Measurements from ENCODE around the gene SEPHS2. TPM values are rescaled to one million over a fixed set of nuclear protein-coding genes. Genes with fewer than 3 reads are reported as not detected.

SEPHS2 gene, protein sequence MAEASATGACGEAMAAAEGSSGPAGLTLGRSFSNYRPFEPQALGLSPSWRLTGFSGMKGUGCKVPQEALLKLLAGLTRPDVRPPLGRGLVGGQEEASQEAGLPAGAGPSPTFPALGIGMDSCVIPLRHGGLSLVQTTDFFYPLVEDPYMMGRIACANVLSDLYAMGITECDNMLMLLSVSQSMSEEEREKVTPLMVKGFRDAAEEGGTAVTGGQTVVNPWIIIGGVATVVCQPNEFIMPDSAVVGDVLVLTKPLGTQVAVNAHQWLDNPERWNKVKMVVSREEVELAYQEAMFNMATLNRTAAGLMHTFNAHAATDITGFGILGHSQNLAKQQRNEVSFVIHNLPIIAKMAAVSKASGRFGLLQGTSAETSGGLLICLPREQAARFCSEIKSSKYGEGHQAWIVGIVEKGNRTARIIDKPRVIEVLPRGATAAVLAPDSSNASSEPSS
- 47.5 to 50.9 TPM (median 48.1 TPM) in 5 replicates for total RNA-seq (2022; extraction: Qiagen RNA extraction; ENCODE audit: low read depth)

DNA sequence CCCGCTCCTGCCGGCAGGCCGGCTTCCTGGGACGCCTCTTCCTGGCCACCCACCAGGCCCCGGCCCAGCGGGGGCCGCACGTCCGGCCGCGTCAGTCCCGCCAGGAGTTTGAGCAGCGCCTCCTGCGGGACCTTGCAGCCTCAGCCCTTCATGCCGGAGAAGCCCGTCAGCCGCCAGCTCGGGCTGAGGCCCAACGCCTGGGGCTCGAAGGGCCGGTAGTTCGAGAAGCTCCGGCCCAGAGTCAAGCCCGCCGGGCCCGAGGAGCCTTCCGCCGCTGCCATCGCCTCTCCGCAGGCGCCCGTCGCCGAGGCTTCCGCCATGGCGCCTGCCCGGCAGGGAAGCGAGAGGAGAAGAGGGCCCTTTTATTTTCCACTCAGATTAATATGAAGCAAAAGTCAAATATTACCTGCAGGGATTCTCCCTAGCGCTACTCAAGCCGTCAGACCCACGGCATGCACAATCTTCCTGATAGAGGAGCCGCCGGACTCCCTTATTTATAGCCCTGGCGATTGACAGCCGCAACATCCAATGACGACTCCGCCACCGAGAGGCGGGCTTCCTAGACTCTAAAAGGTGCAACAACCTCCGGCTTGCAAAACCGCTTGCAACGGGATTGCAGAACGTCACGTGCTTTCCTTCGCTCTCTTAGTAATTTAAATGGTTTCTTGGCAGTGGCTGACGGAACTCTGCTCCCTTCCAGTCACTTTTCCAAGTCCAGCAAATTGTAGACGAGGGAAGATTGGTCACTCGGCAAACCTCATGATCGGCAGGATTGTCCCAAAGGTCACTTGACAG, at the start of gene SEPHS2:
TSS of gene SEPHS2 (minus strand) at position 467 of the 795 bp plus-strand sequence. CDS start at position 320, 147 bp downstream.

DNA sequence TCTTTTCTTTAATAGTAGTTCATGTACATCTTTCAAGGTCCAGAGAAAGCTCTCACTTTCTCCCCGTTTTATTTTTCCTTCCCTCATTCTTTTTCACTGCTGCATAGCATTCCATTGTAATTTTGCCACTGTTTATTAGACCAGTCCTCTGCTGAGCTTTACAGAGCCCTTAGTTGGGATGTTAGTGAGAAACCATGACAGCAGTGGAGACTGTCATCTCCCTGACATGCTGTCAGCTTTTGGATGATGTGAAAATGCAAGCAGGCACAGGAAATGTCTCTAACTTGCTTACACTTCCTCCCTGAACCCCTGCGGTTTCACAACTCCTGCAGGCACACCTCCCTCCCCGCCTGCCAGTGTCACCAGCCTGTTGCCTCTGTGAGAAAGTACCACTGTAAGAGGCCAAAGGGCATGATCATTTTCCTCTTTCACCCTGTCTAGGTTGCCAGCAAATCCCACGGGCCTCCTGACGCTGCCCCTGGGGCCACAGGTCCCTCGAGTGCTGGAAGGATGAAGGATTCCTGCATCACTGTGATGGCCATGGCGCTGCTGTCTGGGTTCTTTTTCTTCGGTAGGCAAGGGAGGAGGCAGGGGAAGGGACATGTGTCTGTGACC, 26.8 kb upstream of the SEPHS2 start, which contains the start of gene ITGAL:
TSS of gene ITGAL (plus strand) at position 415 of the 615 bp plus-strand sequence. CDS start at position 511, 96 bp downstream.

DNA sequence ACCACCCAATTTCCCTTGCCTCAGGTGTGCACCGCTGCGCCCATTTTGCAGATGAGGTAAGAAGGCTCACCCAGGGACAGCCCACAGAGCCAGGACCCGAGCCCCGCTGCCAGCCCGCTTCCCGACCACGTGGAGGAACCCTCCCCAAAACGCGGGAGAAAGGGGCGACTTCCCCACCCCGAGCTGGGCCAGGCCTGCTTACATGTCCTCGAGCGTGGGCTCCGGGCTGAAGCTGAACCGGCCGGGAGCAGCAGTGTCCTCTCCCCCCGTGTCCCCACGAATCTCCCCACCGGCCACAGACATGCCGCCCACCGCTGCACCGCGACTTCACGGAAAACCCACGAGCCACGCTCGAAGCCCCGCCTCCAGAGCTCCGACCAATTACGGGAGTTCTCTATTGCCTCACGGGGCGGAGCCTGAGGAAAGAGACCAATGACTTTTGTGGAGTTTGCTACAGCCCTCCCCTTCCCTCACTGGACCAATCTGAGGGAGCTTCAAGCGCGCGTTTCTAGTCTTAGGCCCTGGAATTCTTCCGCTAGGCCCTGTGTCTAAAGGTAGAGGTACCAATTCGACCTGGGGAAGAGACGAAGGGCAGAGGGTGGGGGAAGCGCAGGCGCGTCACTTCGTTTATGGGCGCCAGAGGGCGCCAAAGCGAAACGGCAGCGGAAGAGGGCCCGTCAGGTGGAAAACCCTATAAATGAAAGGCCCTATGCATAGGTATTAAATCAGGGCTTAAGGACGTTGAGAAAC, 15.8 kb downstream of the SEPHS2 start, which contains the start of gene DCTPP1:
TSS of gene DCTPP1 (minus strand) at position 353 of the 750 bp plus-strand sequence. CDS start at position 303, 50 bp downstream.

DNA sequence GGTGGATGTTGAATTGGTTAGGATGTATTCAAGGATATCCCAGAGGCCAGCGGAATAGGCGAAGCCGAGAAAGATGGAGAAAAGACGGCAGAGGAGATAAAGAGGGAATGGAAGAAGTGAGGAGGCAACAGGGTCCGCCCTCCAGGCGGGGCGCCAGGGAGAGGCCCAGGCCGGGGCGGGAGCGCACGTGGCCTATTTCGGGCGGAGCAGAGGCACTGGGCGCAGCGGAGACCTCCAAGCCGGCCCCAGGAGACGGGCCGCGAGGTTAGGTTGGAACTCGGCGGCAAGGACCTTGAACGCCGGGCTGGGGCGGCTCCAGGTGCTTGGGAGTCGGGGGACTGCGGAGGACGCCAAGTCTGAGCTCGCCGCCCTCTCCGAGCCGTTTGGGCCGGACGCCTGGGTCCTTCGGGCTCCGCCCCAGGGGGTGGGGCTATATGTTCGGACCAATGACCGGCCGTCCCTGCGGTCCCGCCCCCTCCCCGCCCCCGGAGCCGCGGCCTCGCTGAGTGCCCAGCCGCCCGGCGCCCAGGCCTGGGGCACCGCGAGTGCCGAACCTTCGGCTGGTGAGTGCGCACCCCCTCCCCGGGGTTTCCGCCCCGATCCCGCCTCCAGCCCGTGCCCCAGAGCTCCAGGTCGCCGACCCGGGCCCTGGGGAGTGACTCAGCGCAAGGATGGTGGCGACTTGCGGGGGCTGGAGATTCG, 38.4 kb downstream of the SEPHS2 start, which contains the start of gene ZNF771:
TSS of gene ZNF771 (plus strand) at position 505 of the 702 bp plus-strand sequence. CDS start 448 bp downstream, outside the sequence.

DNA sequence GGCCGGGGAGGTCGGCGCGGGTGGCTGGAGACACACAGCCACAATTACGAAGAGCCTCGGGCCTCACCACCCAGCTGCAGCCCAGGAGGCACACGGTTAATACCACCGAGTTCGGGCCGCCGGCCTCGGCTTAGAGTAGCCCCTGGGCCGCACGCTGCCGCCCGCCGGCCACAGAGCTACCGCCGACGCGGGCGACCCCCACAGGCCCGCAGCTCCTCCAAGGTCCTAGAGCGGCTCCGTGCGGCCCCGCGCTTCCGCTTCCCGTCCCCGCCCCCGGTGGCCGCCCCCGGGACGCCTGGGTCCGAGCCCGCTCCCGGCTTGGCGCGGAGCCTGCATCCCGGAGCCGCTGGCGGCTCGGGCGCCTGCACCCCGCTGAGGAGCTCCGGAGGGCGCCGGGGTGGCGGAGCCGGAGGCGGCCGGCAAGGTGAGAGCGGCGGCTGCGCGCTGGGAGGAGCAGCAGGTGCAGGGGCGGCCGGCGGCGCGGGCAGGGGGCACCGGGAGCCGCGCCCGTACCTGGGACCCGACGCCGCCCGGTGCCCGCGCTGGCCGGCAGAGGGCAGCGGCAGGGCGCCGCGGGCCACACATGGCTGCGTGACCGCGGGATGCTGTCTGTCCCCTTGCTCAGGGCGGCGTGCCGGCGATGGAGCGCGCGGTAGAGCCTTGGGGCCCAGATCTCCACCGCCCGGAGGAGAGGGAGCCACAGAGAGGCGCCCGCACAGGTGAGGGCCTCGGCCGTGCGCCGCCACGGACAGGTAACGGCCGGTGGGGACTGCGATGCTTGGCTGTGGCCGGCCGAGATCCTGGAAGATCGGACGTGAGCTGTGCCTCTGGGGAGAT, 50.3 kb downstream of the SEPHS2 start, which contains the start of gene ZNF48:
TSS of gene ZNF48 (plus strand) at position 266 of the 837 bp plus-strand sequence. CDS start at position 641, 375 bp downstream.

Other genes starting within 250 kb of the SEPHS2 start
- gene SULT1A3, start 246.6 kb downstream of the SEPHS2 start, total RNA-seq (2022; extraction: Qiagen RNA extraction; ENCODE audit: low read depth): 4.1 to 12.4 TPM (median 7.9 TPM) in 5 replicates
- 0.62 to 3.6 TPM (median 2.0 TPM) in 5 replicates for gene NPIPB13, start 197.4 kb downstream of the SEPHS2 start, total RNA-seq (2022; extraction: Qiagen RNA extraction; ENCODE audit: low read depth)
- gene CD2BP2, start 90.6 kb downstream of the SEPHS2 start, total RNA-seq (2022; extraction: Qiagen RNA extraction; ENCODE audit: low read depth): 61.1 to 68.0 TPM (median 65.1 TPM) in 5 replicates
- gene TBC1D10B, start 75.4 kb downstream of the SEPHS2 start, total RNA-seq (2022; extraction: Qiagen RNA extraction; ENCODE audit: low read depth): 19.1 to 34.9 TPM (median 33.6 TPM) in 5 replicates
- gene MYL11, start 71.1 kb downstream of the SEPHS2 start, total RNA-seq (2022; extraction: Qiagen RNA extraction; ENCODE audit: low read depth): not detected in 5 replicates
- 1.9 to 2.3 TPM (median 2.2 TPM) in 5 replicates for gene SEPTIN1, start 63.3 kb downstream of the SEPHS2 start, total RNA-seq (2022; extraction: Qiagen RNA extraction; ENCODE audit: low read depth)
- 11.3 to 14.8 TPM (median 13.1 TPM) in 5 replicates for gene ZNF48, start 50.5 kb downstream of the SEPHS2 start, total RNA-seq (2022; extraction: Qiagen RNA extraction; ENCODE audit: low read depth)
- 2.9 to 6.7 TPM (median 6.1 TPM) in 5 replicates for gene ZNF771, start 38.3 kb downstream of the SEPHS2 start, total RNA-seq (2022; extraction: Qiagen RNA extraction; ENCODE audit: low read depth)
- gene DCTPP1, start 15.8 kb downstream of the SEPHS2 start, total RNA-seq (2022; extraction: Qiagen RNA extraction; ENCODE audit: low read depth): 85.1 to 139 TPM (median 127 TPM) in 5 replicates
- 0.15 to 0.32 TPM (median 0.20 TPM) in 3 of 5 replicates, not detected in the others for gene ITGAL, start 26.9 kb upstream of the SEPHS2 start, total RNA-seq (2022; extraction: Qiagen RNA extraction; ENCODE audit: low read depth)
- gene ZNF768, start 80.7 kb upstream of the SEPHS2 start, total RNA-seq (2022; extraction: Qiagen RNA extraction; ENCODE audit: low read depth): 30.8 to 51.6 TPM (median 48.5 TPM) in 5 replicates
- 2.7 to 4.7 TPM (median 4.1 TPM) in 5 replicates for gene ZNF747, start 89.0 kb upstream of the SEPHS2 start, total RNA-seq (2022; extraction: Qiagen RNA extraction; ENCODE audit: low read depth)
- 3.1 to 7.0 TPM (median 5.5 TPM) in 5 replicates for gene ZNF764, start 112.5 kb upstream of the SEPHS2 start, total RNA-seq (2022; extraction: Qiagen RNA extraction; ENCODE audit: low read depth)
- 6.1 to 12.0 TPM (median 7.0 TPM) in 5 replicates for gene ZNF688, start 125.8 kb upstream of the SEPHS2 start, total RNA-seq (2022; extraction: Qiagen RNA extraction; ENCODE audit: low read depth)
- gene ZNF785, start 139.8 kb upstream of the SEPHS2 start, total RNA-seq (2022; extraction: Qiagen RNA extraction; ENCODE audit: low read depth): not detected in 5 replicates
- 7.7 to 9.6 TPM (median 8.6 TPM) in 5 replicates for gene ZNF689, start 164.5 kb upstream of the SEPHS2 start, total RNA-seq (2022; extraction: Qiagen RNA extraction; ENCODE audit: low read depth)
- gene PRR14, start 205.1 kb upstream of the SEPHS2 start, total RNA-seq (2022; extraction: Qiagen RNA extraction; ENCODE audit: low read depth): 17.0 to 26.6 TPM (median 23.2 TPM) in 5 replicates
- gene FBRS, start 212.6 kb upstream of the SEPHS2 start, total RNA-seq (2022; extraction: Qiagen RNA extraction; ENCODE audit: low read depth): 24.6 to 46.9 TPM (median 43.3 TPM) in 5 replicates

Data from A549 treated with ZK216348 at 1 μM for 4 hours (cell line).